ENCODE results near the gene LRP1.

Gene LRP1

DNA sequence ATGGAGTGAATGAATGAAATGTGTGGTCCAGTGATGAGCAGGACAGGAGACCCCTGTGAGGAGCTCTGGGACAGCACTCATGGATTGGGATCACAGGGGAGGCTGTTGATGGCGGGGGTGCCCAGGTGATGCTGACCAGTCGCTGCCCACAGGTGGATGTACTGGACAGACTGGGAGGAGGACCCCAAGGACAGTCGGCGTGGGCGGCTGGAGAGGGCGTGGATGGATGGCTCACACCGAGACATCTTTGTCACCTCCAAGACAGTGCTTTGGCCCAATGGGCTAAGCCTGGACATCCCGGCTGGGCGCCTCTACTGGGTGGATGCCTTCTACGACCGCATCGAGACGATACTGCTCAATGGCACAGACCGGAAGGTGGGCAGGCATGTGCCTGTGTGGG is 32.5 kb downstream of the LRP1 start:
- in situ Hi-C loops (cut with HindIII; ENCODE audit: low sequenced_read_pairs) = no loop called here
- DNase-seq (ENCODE audit: low read depth, low spot score) = no peak
- TF ChIP-seq, protein P1, sequence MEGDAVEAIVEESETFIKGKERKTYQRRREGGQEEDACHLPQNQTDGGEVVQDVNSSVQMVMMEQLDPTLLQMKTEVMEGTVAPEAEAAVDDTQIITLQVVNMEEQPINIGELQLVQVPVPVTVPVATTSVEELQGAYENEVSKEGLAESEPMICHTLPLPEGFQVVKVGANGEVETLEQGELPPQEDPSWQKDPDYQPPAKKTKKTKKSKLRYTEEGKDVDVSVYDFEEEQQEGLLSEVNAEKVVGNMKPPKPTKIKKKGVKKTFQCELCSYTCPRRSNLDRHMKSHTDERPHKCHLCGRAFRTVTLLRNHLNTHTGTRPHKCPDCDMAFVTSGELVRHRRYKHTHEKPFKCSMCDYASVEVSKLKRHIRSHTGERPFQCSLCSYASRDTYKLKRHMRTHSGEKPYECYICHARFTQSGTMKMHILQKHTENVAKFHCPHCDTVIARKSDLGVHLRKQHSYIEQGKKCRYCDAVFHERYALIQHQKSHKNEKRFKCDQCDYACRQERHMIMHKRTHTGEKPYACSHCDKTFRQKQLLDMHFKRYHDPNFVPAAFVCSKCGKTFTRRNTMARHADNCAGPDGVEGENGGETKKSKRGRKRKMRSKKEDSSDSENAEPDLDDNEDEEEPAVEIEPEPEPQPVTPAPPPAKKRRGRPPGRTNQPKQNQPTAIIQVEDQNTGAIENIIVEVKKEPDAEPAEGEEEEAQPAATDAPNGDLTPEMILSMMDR (IDR thresholded peaks at IDR 0.05; ENCODE audit: low read depth, low read length) = no peak
- H3K4me3 ChIP-seq (ENCODE audit: low read depth, low read length) = no peak overlapping the region

DNA sequence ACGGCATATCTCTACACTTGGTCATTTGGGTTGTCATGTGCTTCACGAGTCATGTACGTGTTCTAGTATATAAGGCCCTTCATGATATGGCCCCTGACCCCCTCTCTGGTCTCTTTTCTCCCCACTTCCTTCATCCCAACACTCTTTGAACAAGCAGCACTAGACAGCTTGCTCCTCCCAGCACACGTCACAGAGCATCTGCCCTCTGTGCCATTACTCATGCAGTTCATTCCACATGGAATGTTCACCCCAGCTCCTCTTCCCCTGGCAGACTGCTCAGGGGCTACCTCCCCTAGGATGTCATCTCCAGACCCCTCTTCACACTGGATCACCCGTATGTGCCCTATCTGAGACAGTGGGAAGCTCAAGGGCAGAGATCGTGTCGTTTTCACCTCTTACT is 33.2 kb downstream of the LRP1 start:
- no peak overlapping the region for H3K4me3 ChIP-seq (ENCODE audit: low read depth, low read length)
- DNase-seq (ENCODE audit: low read depth, low spot score) = no peak
- in situ Hi-C loops (cut with HindIII; ENCODE audit: low sequenced_read_pairs) = no loop called here
- TF ChIP-seq, protein P1 (IDR thresholded peaks at IDR 0.05; ENCODE audit: low read depth, low read length) = no peak

DNA sequence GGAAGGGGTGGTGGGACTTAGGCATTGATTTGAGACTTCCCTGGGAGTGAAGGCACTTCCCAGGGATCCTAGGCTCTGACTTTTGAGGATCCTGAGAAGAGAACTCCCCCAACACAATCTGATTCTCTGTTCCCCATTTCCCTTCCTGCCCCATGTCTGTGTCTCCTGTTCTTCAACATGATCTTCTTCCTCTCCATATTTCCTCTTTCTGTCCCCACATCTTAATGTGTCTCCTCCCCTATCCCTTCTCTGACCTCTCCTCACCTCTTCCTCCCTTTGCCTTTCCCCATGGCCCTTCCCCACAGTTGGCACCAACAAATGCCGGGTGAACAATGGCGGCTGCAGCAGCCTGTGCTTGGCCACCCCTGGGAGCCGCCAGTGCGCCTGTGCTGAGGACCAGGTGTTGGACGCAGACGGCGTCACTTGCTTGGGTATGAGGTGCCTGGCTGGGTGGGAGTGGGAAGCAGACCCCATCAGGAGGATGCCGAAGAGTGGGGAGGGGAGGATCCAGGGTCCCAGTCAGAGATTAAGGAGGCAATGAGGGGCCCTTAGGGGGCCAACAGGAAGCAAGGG is 34.4 kb downstream of the LRP1 start:
- in situ Hi-C loops (cut with HindIII; ENCODE audit: low sequenced_read_pairs) = no loop called here
- no peak for DNase-seq (ENCODE audit: low read depth, low spot score)
- H3K4me3 ChIP-seq (ENCODE audit: low read depth, low read length) = no peak overlapping the region
- TF ChIP-seq, protein P1 (IDR thresholded peaks at IDR 0.05; ENCODE audit: low read depth, low read length) = no peak

DNA sequence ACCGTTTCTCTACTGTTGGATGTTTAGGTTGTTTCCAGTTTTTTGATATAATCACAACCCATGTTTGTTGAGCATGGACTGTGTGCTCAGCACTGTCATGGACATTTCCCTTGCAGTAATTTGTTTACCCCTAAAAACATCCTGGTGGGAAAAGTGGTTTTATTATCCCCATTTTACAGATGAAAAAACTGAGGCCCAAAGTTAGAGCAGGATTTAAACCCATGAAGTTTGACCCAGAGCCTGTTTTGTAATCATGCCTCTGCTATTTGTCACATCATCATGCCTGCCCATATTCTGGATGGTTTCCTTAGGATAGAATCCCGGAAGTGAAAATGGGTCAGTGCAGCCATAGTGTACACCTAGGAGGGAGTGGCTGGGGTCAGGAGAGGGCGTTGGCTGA is 36.2 kb downstream of the LRP1 start:
- in situ Hi-C loops (cut with HindIII; ENCODE audit: low sequenced_read_pairs) = no loop called here
- no peak for DNase-seq (ENCODE audit: low read depth, low spot score)
- TF ChIP-seq, protein P1 (IDR thresholded peaks at IDR 0.05; ENCODE audit: low read depth, low read length) = no peak
- no peak overlapping the region for H3K4me3 ChIP-seq (ENCODE audit: low read depth, low read length)

DNA sequence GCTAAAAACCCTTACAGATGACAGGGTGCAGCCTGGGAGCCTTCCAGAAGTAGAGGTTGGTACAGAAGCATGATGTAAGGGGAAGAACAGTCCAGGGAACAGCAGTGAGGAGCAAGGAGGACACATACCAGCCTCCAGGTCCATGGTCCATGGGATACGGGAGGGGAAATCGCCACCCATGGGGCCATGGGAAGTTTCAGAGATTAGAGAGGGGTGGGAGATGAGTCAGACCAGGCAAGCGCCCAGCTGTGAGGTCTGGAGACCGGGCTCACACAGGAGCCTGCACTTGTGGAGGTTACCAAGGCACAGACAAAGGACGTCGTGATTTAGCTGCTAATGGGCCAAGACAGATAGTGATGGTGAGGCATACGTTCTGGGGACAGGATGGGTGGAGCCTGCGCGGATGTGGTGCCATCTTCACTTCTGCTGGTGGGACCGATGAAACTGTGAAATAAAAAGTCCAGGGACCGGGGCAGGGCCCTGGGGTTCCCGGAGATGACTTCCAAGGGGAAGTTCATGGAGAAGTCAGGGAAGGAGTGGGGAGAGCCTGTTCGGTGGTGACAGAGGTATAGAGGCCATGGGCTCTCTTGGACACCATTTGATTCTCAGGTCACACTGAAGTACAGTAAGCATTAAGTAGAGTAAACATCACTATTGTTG is 36.8 kb downstream of the LRP1 start:
- TF ChIP-seq, protein P1 (IDR thresholded peaks at IDR 0.05; ENCODE audit: low read depth, low read length) = no peak
- in situ Hi-C loops (cut with HindIII; ENCODE audit: low sequenced_read_pairs) = no loop called here
- DNase-seq (ENCODE audit: low read depth, low spot score) = peak; percentile 53
- H3K4me3 ChIP-seq (ENCODE audit: low read depth, low read length) = no peak overlapping the region

DNA sequence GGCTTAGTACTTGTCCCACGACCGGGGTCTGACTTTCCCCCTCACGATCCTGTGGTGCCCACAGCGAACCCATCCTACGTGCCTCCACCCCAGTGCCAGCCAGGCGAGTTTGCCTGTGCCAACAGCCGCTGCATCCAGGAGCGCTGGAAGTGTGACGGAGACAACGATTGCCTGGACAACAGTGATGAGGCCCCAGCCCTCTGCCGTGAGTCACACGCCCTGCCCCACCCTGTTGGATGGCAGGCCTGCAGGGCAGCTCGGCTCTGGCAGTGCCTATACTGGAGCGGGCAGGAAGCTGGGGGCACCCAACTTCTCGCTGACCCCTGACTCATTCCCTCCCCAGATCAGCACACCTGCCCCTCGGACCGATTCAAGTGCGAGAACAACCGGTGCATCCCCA is 37.5 kb downstream of the LRP1 start:
- peak; percentile 13 for DNase-seq (ENCODE audit: low read depth, low spot score)
- in situ Hi-C loops (cut with HindIII; ENCODE audit: low sequenced_read_pairs) = no loop called here
- H3K4me3 ChIP-seq (ENCODE audit: low read depth, low read length) = no peak overlapping the region
- TF ChIP-seq, protein P1 (IDR thresholded peaks at IDR 0.05; ENCODE audit: low read depth, low read length) = no peak
